Brain microvascular endothelial cell (primary cell): Measurements from ENCODE around the gene GJC1.
"Not testable (repeated sequence)": the region's sequence is repeated elsewhere in the genome, so short reads cannot be mapped to it uniquely, and the experiment has no call there.

ENCODE experiments used
- DNase-seq: peaks from one replicate; pipeline ENCODE4 v3.0.0-alpha.2; 2020
- H3K27ac ChIP-seq: fragments of 250-450 bp; sonication (Bioruptor Pico); 2 replicates; pipeline ENCODE4 v1.5.1; 2020; ENCODE audit warnings: mild to moderate bottlenecking, moderate library complexity
- H3K27me3 ChIP-seq: fragments of 250-450 bp; sonication (Bioruptor Pico); replicated peaks from 2 replicates; pipeline ENCODE4 v1.5.1; 2020; ENCODE audit warnings: mild to moderate bottlenecking
- H3K36me3 ChIP-seq: fragments of 250-450 bp; sonication (Bioruptor Pico); replicated peaks from 2 replicates; pipeline ENCODE4 v1.5.1; 2020; ENCODE audit warnings: mild to moderate bottlenecking
- H3K4me3 ChIP-seq: 2 replicates; pipeline ENCODE4 v1.5.1; 2011; ENCODE audit warnings: low read depth, mild to moderate bottlenecking, control low read depth, low read length, moderate library complexity
- CTCF ChIP-seq: IDR thresholded peaks from 2 replicates; pipeline ENCODE4 v1.5.1; 2011; ENCODE audit warnings: low read depth, mild to moderate bottlenecking, moderate library complexity, low read length, control low read depth, inconsistent platforms; ENCODE audit errors: missing control alignments
- in situ Hi-C: cut with HindIII; loops from 2 replicates; pipeline ENCODE4 v1.10.0; 2017; ENCODE audit warnings: low sequenced_read_pairs, low pct_ligation_motif_present

GJC1 gene

GRCh38 chr17:44759916-44760243 is 70.2 kb downstream of the GJC1 start:
- in situ Hi-C loops, result no loop called here
- H3K36me3 ChIP-seq, result no peaks in the 10 kb centered on the region
- H3K4me3 ChIP-seq, result no peak overlapping the region
- no peak overlapping the region for H3K27ac ChIP-seq
- no peak for DNase-seq
- no peak for TF ChIP-seq CTCF
- peaks cover 5% of the 10 kb centered on the region for H3K27me3 ChIP-seq

GRCh38 chr17:44759086-44759915 is 70.8 kb downstream of the GJC1 start:
- H3K27ac ChIP-seq, result no peak overlapping the region
- peaks cover 5% of the 10 kb centered on the region for H3K27me3 ChIP-seq
- in situ Hi-C loops, result no loop called here
- H3K4me3 ChIP-seq, result peak overlapping the region; percentile 40
- peak; percentile 31 for TF ChIP-seq CTCF
- no peak for DNase-seq
- no peaks in the 10 kb centered on the region for H3K36me3 ChIP-seq

- in situ Hi-C loops, result no loop called here
- DNase-seq, result no peak
- TF ChIP-seq CTCF, result no peak
- Histone ChIP-seq H3K27ac (no peak within 1 kb of the TSS), H3K27me3 (peaks cover 5% of the 10 kb centered on the region), H3K36me3 (no peaks in the 10 kb centered on the region), H3K4me3 (peak within 1 kb of the TSS; percentile 40)
Observed at GRCh38 chr17:44758414-44759085, 71.5 kb downstream of the GJC1 start, which contains the start of gene ADAM11. Gene ADAM11 (plus strand): TSS chr17:44758988. CDS start chr17:44759200, 212 bp downstream.

GRCh38 chr17:44757918-44758413 is 72.1 kb downstream of the GJC1 start:
- in situ Hi-C loops, result no loop called here
- Histone ChIP-seq H3K36me3 (no peaks in the 10 kb centered on the region), H3K4me3 (no peak overlapping the region), H3K27me3 (peaks cover 5% of the 10 kb centered on the region), H3K27ac (no peak overlapping the region)
- DNase-seq, result no peak
- TF ChIP-seq CTCF, result no peak

GRCh38 chr17:44757045-44757917 is 72.8 kb downstream of the GJC1 start:
- Histone ChIP-seq H3K36me3 (no peaks in the 10 kb centered on the region), H3K27me3 (peaks cover 5% of the 10 kb centered on the region), H3K27ac (no peak overlapping the region), H3K4me3 (no peak overlapping the region)
- in situ Hi-C loops, result no loop called here
- no peak for DNase-seq
- TF ChIP-seq CTCF, result no peak

- DNase-seq, H3K27me3 ChIP-seq, in situ Hi-C loops: not testable (repeated sequence)
Observed at GRCh38 chr17:44755180-44755579, 74.9 kb downstream of the GJC1 start.

More at GRCh38 chr17:44755180-44755579, 74.9 kb downstream of the GJC1 start:
- not testable (repeated sequence) for H3K36me3 ChIP-seq, H3K4me3 ChIP-seq, H3K27ac ChIP-seq
